NCI-H524 treated with DMSO at 0.1 percent for 48 hours (cell line): ENCODE measurements around the gene GRHL3.

Source experiments
- DNase-seq: peaks from one replicate; lab custom pipeline; 2025; lab: John Stamatoyannopoulos, UW

The GRHL3 gene

DNA sequence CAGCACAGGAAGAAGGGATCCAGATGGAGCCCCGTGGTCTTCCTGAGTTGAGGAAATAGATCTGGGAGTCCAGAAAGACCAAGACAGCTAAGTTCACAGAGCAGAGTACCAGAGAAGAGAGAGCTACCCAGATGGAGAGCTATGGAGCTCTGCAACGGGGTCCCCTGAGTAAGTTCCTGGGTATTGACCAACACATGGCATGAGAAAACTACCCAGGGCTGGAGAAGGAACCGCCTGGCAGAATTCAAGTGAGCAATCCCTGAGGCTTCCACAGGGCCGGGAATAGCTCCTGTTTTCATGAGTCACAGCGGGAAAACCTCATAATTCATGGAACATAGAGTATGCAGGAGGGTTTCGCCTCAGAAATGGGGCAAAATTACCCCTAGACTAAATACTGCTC, 74.7 kb downstream of the GRHL3 start:
- no peak for DNase-seq

- DNase-seq: no peak
These were observed 80.9 kb downstream of the GRHL3 start for GRCh38 chr1:24400065-24400464.

GRCh38 chr1:24403806-24404205, 84.6 kb downstream of the GRHL3 start:
- no peak for DNase-seq
